Activated T-helper 17 cell treated with anti-CD3 and anti-CD28 coated beads, Interleukin-2, amount 50 U/mL, for 72 hours (primary cell): Measurements from ENCODE around the gene GRAP2. TPM values are rescaled to one million over a fixed set of nuclear protein-coding genes. Genes with fewer than 3 reads are reported as not detected.

Experiments used
- ATAC-seq: fragments of 150-1000 bp; cut with Tn5 transposase; replicated peaks from 2 replicates; pipeline ENCODE4 v1.10.0; 2021; ENCODE audit warnings: mild to moderate bottlenecking, moderate library complexity
- H3K27ac Mint-ChIP-seq: one replicate; pipeline ENCODE4 v1.8.0; 2022; ENCODE audit warnings: mixed read lengths
- H3K27me3 Mint-ChIP-seq: one replicate; pipeline ENCODE4 v1.8.0; 2022; ENCODE audit warnings: mixed read lengths
- H3K36me3 Mint-ChIP-seq: one replicate; pipeline ENCODE4 v1.8.0; 2022; ENCODE audit warnings: low read depth, mild to moderate bottlenecking, mixed read lengths
- H3K4me1 Mint-ChIP-seq: one replicate; pipeline ENCODE4 v1.8.0; 2022; ENCODE audit warnings: mixed read lengths
- H3K4me3 Mint-ChIP-seq: one replicate; pipeline ENCODE4 v1.8.0; 2022; ENCODE audit warnings: mild to moderate bottlenecking, mixed read lengths
- H3K9me3 Mint-ChIP-seq: one replicate; pipeline ENCODE4 v1.8.0; 2022; ENCODE audit warnings: mixed read lengths
- total RNA-seq, 2 donors: library from RNA; stranded (reverse); gene quantifications; one replicate each; pipeline ENCODE4 v1.2.3, GENCODE V29; 2022

GRAP2 gene
- total RNA-seq, 2 donors from 2014 or later = 50.7 to 94.2 TPM

GRCh38 chr22:39953101-39953500 lies 52.2 kb downstream of the GRAP2 start:
- Mint-ChIP-seq H3K9me3 (no peaks in the 10 kb centered on the region), H3K36me3 (peaks cover 95% of the 10 kb centered on the region), H3K27ac (peak overlapping the region; percentile 72), H3K4me1 (peaks cover 69% of the 10 kb centered on the region), H3K27me3 (no peaks in the 10 kb centered on the region), H3K4me3 (peak overlapping the region; percentile 74)
- no peak for ATAC-seq

GRCh38 chr22:39954584-39955055 lies 53.7 kb downstream of the GRAP2 start:
- peak; percentile 73 for ATAC-seq
- peak overlapping the region; percentile 74 for H3K4me3 Mint-ChIP-seq
- H3K9me3 Mint-ChIP-seq = no peaks in the 10 kb centered on the region
- peaks cover 96% of the 10 kb centered on the region for H3K36me3 Mint-ChIP-seq
- H3K27me3 Mint-ChIP-seq = no peaks in the 10 kb centered on the region
- H3K27ac Mint-ChIP-seq = peak overlapping the region; percentile 72
- peaks cover 72% of the 10 kb centered on the region for H3K4me1 Mint-ChIP-seq

- Mint-ChIP-seq H3K9me3 (no peaks in the 10 kb centered on the region), H3K27me3 (no peaks in the 10 kb centered on the region), H3K36me3 (peaks cover 96% of the 10 kb centered on the region), H3K4me3 (peak overlapping the region; percentile 74), H3K27ac (peak overlapping the region; percentile 72), H3K4me1 (peaks cover 72% of the 10 kb centered on the region)
- no peak for ATAC-seq
These were observed 54.8 kb downstream of the GRAP2 start for GRCh38 chr22:39955675-39956074.

- H3K27ac Mint-ChIP-seq = no peak overlapping the region
- peaks cover 67% of the 10 kb centered on the region for H3K4me1 Mint-ChIP-seq
- peak overlapping the region; percentile 66 for H3K4me3 Mint-ChIP-seq
- no peak for ATAC-seq
- no peaks in the 10 kb centered on the region for H3K9me3 Mint-ChIP-seq
- H3K36me3 Mint-ChIP-seq = peaks cover 100% of the 10 kb centered on the region
- no peaks in the 10 kb centered on the region for H3K27me3 Mint-ChIP-seq
These were observed 56.2 kb downstream of the GRAP2 start for GRCh38 chr22:39956932-39957664.

- Mint-ChIP-seq H3K27ac (peak overlapping the region; percentile 68), H3K4me3 (peak overlapping the region; percentile 66), H3K9me3 (no peaks in the 10 kb centered on the region), H3K36me3 (peaks cover 95% of the 10 kb centered on the region), H3K27me3 (no peaks in the 10 kb centered on the region), H3K4me1 (peaks cover 59% of the 10 kb centered on the region)
- no peak for ATAC-seq
These were observed 57.3 kb downstream of the GRAP2 start for GRCh38 chr22:39958009-39958711.

- Mint-ChIP-seq H3K4me1 (peaks cover 52% of the 10 kb centered on the region), H3K9me3 (no peaks in the 10 kb centered on the region), H3K27ac (peak overlapping the region; percentile 68), H3K36me3 (peaks cover 94% of the 10 kb centered on the region), H3K27me3 (no peaks in the 10 kb centered on the region), H3K4me3 (peak overlapping the region; percentile 66)
- no peak for ATAC-seq
These were observed 58.2 kb downstream of the GRAP2 start for GRCh38 chr22:39958949-39959639.

- Mint-ChIP-seq H3K27me3 (no peaks in the 10 kb centered on the region), H3K9me3 (no peaks in the 10 kb centered on the region), H3K4me1 (peaks cover 52% of the 10 kb centered on the region), H3K4me3 (peak within 1 kb of the TSS; percentile 66), H3K36me3 (peaks cover 94% of the 10 kb centered on the region), H3K27ac (peak within 1 kb of the TSS; percentile 68)
- peak; percentile 41 for ATAC-seq
These were observed 59.0 kb downstream of the GRAP2 start, which contains the start of gene TMA7B for GRCh38 chr22:39959640-39960447. Gene TMA7B (plus strand): TSS chr22:39960397. CDS start chr22:39964375, 3,978 bp downstream.

DNA sequence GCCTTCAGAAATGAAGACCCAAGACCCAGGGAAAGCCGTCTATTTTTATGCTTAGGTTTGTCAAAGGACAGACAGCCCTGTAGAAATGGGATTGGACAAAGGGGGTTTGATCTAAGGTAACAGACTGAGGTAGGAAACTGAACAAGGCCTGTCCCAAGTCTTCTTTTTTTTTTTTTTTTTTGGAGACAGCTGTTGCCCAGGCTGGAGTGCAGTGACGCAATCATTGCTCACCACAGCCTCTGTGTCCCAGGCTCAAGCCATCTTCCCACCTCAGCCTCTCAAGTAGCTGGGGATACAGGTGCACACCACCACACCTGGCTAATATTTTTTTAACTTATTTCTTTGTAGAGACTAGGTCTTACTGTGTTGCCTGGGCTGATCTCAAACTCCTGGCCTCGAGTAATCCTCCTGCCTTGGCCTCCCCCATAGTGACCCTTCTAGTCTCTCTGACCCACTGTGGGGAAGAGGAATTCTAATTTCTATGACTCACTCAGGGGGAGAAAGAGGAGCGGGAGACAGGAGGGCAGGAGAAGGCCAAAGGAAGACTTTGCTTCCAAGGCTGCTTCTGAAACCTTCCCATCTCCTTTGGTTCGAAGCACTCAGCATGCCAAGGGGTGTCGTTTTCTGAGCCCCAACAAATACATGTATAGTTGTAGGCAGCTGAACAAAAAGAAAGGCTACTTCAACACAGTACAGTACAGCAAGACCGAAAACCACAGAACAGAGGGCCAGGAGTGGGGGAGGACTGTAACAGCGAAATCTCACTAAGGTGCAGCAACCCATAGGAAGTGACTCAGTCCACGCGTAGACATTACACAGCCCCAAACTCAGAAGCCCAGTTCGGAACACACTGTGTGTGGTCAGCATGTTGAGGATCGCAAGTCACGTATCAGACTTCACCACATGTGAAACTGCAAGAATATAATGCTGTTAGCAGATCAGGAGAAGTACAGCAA lies 60.2 kb downstream of the GRAP2 start:
- Mint-ChIP-seq H3K4me1 (peaks cover 48% of the 10 kb centered on the region), H3K9me3 (no peaks in the 10 kb centered on the region), H3K36me3 (peaks cover 94% of the 10 kb centered on the region), H3K27me3 (no peaks in the 10 kb centered on the region), H3K4me3 (peak overlapping the region; percentile 66), H3K27ac (peak overlapping the region; percentile 68)
- peak; percentile 95 for ATAC-seq

- Mint-ChIP-seq H3K9me3 (no peaks in the 10 kb centered on the region), H3K27ac (peak overlapping the region; percentile 57), H3K36me3 (peaks cover 94% of the 10 kb centered on the region), H3K27me3 (no peaks in the 10 kb centered on the region), H3K4me1 (peaks cover 44% of the 10 kb centered on the region), H3K4me3 (peak overlapping the region; percentile 66)
- ATAC-seq = no peak
These were observed 61.2 kb downstream of the GRAP2 start for GRCh38 chr22:39962071-39962470.

GRCh38 chr22:39965748-39966147 lies 64.9 kb downstream of the GRAP2 start:
- Mint-ChIP-seq H3K27me3 (no peaks in the 10 kb centered on the region), H3K4me1 (peaks cover 10% of the 10 kb centered on the region), H3K36me3 (peaks cover 94% of the 10 kb centered on the region), H3K9me3 (no peaks in the 10 kb centered on the region), H3K4me3 (no peak overlapping the region), H3K27ac (peak overlapping the region; percentile 64)
- no peak for ATAC-seq

- H3K36me3 Mint-ChIP-seq = peaks cover 94% of the 10 kb centered on the region
These were observed 65.6 kb downstream of the GRAP2 start for GRCh38 chr22:39966470-39966869.

DNA sequence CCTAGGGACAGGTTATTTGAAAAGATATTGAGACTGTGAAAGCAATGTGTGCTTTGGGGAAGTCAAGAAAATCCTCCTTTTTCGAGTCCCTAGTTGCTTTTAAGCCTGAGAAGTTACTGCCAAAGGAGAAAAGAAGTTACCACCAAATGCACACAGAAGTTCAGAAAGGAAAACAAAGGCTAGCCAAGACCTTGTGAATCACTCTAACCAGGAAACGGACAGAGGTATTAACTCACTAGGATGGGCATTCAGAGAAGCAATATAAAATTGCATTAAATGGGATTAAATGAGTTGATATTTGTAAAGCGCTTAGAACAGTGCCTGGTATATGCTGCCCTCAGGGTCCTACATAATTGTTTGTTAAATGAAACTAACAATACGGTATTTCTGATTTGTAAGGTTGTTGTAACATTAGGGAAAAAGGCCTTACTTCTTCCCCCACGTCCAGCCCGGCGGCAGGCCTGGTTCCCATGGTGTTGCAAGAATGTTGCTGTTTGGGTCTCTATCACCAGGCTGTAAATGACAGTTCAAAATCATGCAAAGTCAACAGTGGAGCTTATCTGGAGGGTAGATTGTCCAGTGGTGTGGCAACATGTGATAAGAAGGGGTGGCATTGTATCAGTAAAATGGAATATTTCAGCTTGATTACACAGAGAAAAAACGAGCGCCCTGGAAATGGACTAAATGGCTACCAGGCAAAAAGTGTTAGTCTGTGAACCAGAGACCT lies 66.4 kb downstream of the GRAP2 start:
- Mint-ChIP-seq H3K36me3 (peaks cover 95% of the 10 kb centered on the region), H3K27ac (peak overlapping the region; percentile 31), H3K4me1 (peaks cover 7% of the 10 kb centered on the region)

More at GRCh38 chr22:39966470-39966869, 65.6 kb downstream of the GRAP2 start:
- Mint-ChIP-seq H3K27me3 (no peaks in the 10 kb centered on the region), H3K4me3 (no peak overlapping the region), H3K4me1 (peaks cover 9% of the 10 kb centered on the region), H3K9me3 (no peaks in the 10 kb centered on the region), H3K27ac (peak overlapping the region; percentile 31)
- no peak for ATAC-seq

More for the DNA sequence above, 66.4 kb downstream of the GRAP2 start:
- no peak for ATAC-seq
- no peaks in the 10 kb centered on the region for H3K9me3 Mint-ChIP-seq
- no peaks in the 10 kb centered on the region for H3K27me3 Mint-ChIP-seq
- H3K4me3 Mint-ChIP-seq = no peak overlapping the region
